ENCODE data around the gene RPL13A.
"Not testable (repeated sequence)": the region's sequence is repeated elsewhere in the genome, so short reads cannot be mapped to it uniquely, and the experiment has no call there.

Gene RPL13A

GRCh38 chr19:49465371-49465770, 22.0 kb upstream of the RPL13A start:
- H3K4me3 ChIP-seq (ENCODE audit: low read depth, low read length): no peak overlapping the region
- in situ Hi-C loops (cut with HindIII; ENCODE audit: low sequenced_read_pairs): no loop called here
- DNase-seq (ENCODE audit: low read depth, low spot score): no peak
- TF ChIP-seq CTCF (IDR thresholded peaks at IDR 0.05; ENCODE audit: low read depth, low read length): no peak

- no peak for DNase-seq (ENCODE audit: low read depth, low spot score)
- in situ Hi-C loops (cut with HindIII; ENCODE audit: low sequenced_read_pairs): no loop called here
- no peak for TF ChIP-seq CTCF (IDR thresholded peaks at IDR 0.05; ENCODE audit: low read depth, low read length)
- no peak overlapping the region for H3K4me3 ChIP-seq (ENCODE audit: low read depth, low read length)
These were observed 19.2 kb upstream of the RPL13A start for GRCh38 chr19:49468199-49468598.

- H3K4me3 ChIP-seq (ENCODE audit: low read depth, low read length): no peak overlapping the region
- DNase-seq (ENCODE audit: low read depth, low spot score): peak; percentile 46
- in situ Hi-C loops (cut with HindIII; ENCODE audit: low sequenced_read_pairs): no loop called here
- no peak for TF ChIP-seq CTCF (IDR thresholded peaks at IDR 0.05; ENCODE audit: low read depth, low read length)
These were observed 18.5 kb upstream of the RPL13A start for GRCh38 chr19:49468746-49469447.

- in situ Hi-C loops (cut with HindIII; ENCODE audit: low sequenced_read_pairs): no loop called here
- peak; percentile 17 for TF ChIP-seq CTCF (IDR thresholded peaks at IDR 0.05; ENCODE audit: low read depth, low read length)
- no peak overlapping the region for H3K4me3 ChIP-seq (ENCODE audit: low read depth, low read length)
- no peak for DNase-seq (ENCODE audit: low read depth, low spot score)
These were observed 17.4 kb upstream of the RPL13A start for GRCh38 chr19:49469828-49470614.

GRCh38 chr19:49470615-49470978, 16.8 kb upstream of the RPL13A start:
- no peak overlapping the region for H3K4me3 ChIP-seq (ENCODE audit: low read depth, low read length)
- in situ Hi-C loops (cut with HindIII; ENCODE audit: low sequenced_read_pairs): no loop called here
- no peak for TF ChIP-seq CTCF (IDR thresholded peaks at IDR 0.05; ENCODE audit: low read depth, low read length)
- DNase-seq (ENCODE audit: low read depth, low spot score): no peak

GRCh38 chr19:49472936-49473335, 14.5 kb upstream of the RPL13A start:
- no peak overlapping the region for H3K4me3 ChIP-seq (ENCODE audit: low read depth, low read length)
- no peak for DNase-seq (ENCODE audit: low read depth, low spot score)
- in situ Hi-C loops (cut with HindIII; ENCODE audit: low sequenced_read_pairs): no loop called here
- no peak for TF ChIP-seq CTCF (IDR thresholded peaks at IDR 0.05; ENCODE audit: low read depth, low read length)

GRCh38 chr19:49473501-49473867, 13.9 kb upstream of the RPL13A start:
- in situ Hi-C loops (cut with HindIII; ENCODE audit: low sequenced_read_pairs); DNase-seq (ENCODE audit: low read depth, low spot score): not testable (repeated sequence)
- H3K4me3 ChIP-seq (ENCODE audit: low read depth, low read length): peak overlapping the region; percentile 58

Measured in astrocyte of the spinal cord (primary cell).